Body of pancreas (tissue), 4 donors: ENCODE data around the gene ADGRD2. TPM values are rescaled to one million over a fixed set of nuclear protein-coding genes. Genes with fewer than 3 reads are reported as not detected.
A peak's percentile ranks its signal among the peaks of the same experiment; 100 is the strongest.

Source experiments
- ATAC-seq: fragments of 150-250 bp; one replicate; pipeline ENCODE4 v1.9.1; 2016
- DNase-seq, 4 donors: peaks; one replicate each; pipeline ENCODE4 v3.0.0-alpha.2; 2019
- H3K27ac ChIP-seq, 4 donors: fragments of 200-600 bp; sonication (generic); 1 replicate in 3 of 4; 2 replicates in 1 of 4; pipeline versions ENCODE4 v1.5.1 to v1.6.1; 2016 to 2019; ENCODE audit warnings: mild to moderate bottlenecking in 1 of 4, mixed read lengths in 1 of 4, moderate library complexity in 1 of 4
- H3K27me3 ChIP-seq, 2 donors: fragments of 200-600 bp; sonication (generic); one replicate each; pipeline ENCODE4 v1.6.0; 2016; ENCODE audit warnings: mild to moderate bottlenecking in 1 of 2
- H3K36me3 ChIP-seq, 2 donors: fragments of 200-600 bp; sonication (generic); replicated peaks in 1 of 2; 2 replicates each; pipeline ENCODE4 v1.5.1; 2016; ENCODE audit warnings: low read depth in 2 of 2; ENCODE audit not compliant: insufficient read depth in 1 of 2
- H3K4me1 ChIP-seq: fragments of 200-600 bp; sonication (generic); one replicate; pipeline ENCODE4 v1.6.0; 2016
- H3K4me3 ChIP-seq, 2 donors: fragments of 200-600 bp; sonication (generic); 1 replicate in 1 of 2; 2 replicates in 1 of 2; pipeline ENCODE4 v1.5.1; 2016 to 2019
- H3K9me3 ChIP-seq, 3 donors: fragments of 200-600 bp; sonication (generic); 1 replicate in 2 of 3; 2 replicates in 1 of 3; pipeline ENCODE4 v1.5.1; 2016
- POLR2A ChIP-seq, 3 donors: fragments of 450-650 bp; IDR thresholded peaks; one replicate each; pipeline ENCODE4 v1.6.1; 2016; ENCODE audit warnings: antibody characterized with exemption in 3 of 3, mild to moderate bottlenecking in 2 of 3
- WGBS, 2 donors: methylation state at CpG; one replicate each; pipeline ENCODE4 v1.1.5; 2017; 5-methylcytosine and 5-hydroxymethylcytosine counted together
- intact Hi-C: fragments of 100-400 bp; cut with DNase I; formaldehyde crosslinking; loops from one replicate; pipeline ENCODE4 v1.15.1; 2023
- total RNA-seq, 2 donors: library from RNA; depleted of rRNA; stranded (reverse); fragments of >200 nt; gene quantifications; one replicate each; pipeline ENCODE4 v1.1.0, GENCODE V29; 2016
- TF ChIP-seq, protein P1 (sequence below), 7 experiments: fragments of 450-650 bp in 4 of 7; fragments of 200-600 bp in 3 of 7; sonication (generic) in 3 of 7; IDR thresholded peaks; one replicate each; pipeline ENCODE4 v1.5.1; 2016 to 2019; ENCODE audit warnings: antibody characterized with exemption in 7 of 7

The ADGRD2 gene
- total RNA-seq, 2 donors from 2014 or later: not detected

DNA sequence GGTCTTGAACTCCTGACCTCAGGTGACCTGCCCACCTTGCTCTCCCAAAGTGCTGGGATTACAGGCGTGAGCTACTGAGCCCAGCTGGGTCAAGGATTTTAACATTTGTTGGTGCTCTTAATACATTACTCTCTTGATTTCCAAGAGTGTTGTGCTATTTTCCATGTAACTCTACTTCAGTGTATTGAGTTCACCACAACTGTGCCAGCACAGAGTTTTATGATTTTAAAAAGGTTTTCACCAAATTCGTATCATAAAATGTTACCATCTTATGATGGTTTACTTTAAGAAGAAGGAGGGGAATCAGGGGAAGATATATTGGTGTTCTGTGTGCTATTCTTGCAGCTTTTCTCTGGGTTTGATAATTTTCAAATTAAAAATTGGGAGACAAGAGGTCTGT is 6.6 kb upstream of the ADGRD2 start:
- no peak for TF ChIP-seq POLR2A (IDR thresholded peaks at IDR 0.05)
- TF ChIP-seq, protein P1, sequence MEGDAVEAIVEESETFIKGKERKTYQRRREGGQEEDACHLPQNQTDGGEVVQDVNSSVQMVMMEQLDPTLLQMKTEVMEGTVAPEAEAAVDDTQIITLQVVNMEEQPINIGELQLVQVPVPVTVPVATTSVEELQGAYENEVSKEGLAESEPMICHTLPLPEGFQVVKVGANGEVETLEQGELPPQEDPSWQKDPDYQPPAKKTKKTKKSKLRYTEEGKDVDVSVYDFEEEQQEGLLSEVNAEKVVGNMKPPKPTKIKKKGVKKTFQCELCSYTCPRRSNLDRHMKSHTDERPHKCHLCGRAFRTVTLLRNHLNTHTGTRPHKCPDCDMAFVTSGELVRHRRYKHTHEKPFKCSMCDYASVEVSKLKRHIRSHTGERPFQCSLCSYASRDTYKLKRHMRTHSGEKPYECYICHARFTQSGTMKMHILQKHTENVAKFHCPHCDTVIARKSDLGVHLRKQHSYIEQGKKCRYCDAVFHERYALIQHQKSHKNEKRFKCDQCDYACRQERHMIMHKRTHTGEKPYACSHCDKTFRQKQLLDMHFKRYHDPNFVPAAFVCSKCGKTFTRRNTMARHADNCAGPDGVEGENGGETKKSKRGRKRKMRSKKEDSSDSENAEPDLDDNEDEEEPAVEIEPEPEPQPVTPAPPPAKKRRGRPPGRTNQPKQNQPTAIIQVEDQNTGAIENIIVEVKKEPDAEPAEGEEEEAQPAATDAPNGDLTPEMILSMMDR (IDR thresholded peaks at IDR 0.05): no peak
- no peak for DNase-seq
- no peak overlapping the region for H3K27ac ChIP-seq
- no peaks in the 10 kb centered on the region for H3K36me3 ChIP-seq
- intact Hi-C loops: no loop called here
- no peak overlapping the region for H3K4me3 ChIP-seq
- H3K4me1 ChIP-seq: peaks cover 8% of the 10 kb centered on the region
- no peaks in the 10 kb centered on the region for H3K27me3 ChIP-seq
- WGBS, 2 donors: 43 to 72% methylated on average over 2 of the region's 2 CpGs
- H3K9me3 ChIP-seq: peaks cover 0 to 4% (median 0%) of the 10 kb centered on the region in 3 donors
- ATAC-seq: no peak

GRCh38 chr9:124444166-124444565 is 6.1 kb upstream of the ADGRD2 start:
- H3K36me3 ChIP-seq: no peaks in the 10 kb centered on the region
- H3K27me3 ChIP-seq: no peaks in the 10 kb centered on the region
- WGBS, 2 donors: 80 to 83% methylated on average over 3 of the region's 3 CpGs
- H3K4me3 ChIP-seq: no peak overlapping the region
- no peak overlapping the region for H3K27ac ChIP-seq
- no peaks in the 10 kb centered on the region for H3K9me3 ChIP-seq
- H3K4me1 ChIP-seq: peaks cover 8% of the 10 kb centered on the region
- intact Hi-C loops: no loop called here
- ATAC-seq (no peak), DNase-seq (no peak)
- TF ChIP-seq, protein P1 (IDR thresholded peaks at IDR 0.05): no peak

DNA sequence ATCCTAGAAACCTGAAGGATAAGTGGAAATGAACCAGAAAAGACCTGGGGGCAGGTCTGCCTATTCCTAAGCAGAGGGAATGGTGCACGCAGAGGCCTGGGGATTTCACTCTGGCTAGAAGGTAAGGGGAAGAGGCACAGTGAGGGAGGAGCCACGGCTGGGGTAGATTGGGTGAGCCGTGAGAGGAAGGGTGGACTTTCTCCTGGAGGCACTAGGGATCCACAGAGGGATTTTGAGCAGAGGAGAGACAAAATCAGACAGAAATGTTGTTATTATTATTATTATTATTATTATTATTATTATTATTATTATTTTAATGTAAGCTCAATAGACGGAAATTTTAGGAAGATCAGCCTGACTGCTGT is 3.0 kb upstream of the ADGRD2 start:
- Histone ChIP-seq H3K4me3 (no peak overlapping the region), H3K36me3 (no peaks in the 10 kb centered on the region), H3K9me3 (no peaks in the 10 kb centered on the region), H3K27me3 (peaks cover 0 to 6% of the 10 kb centered on the region in 2 donors), H3K4me1 (peaks cover 16% of the 10 kb centered on the region), H3K27ac (no peak overlapping the region)
- WGBS, 2 donors: 79 to 81% methylated on average over 4 of the region's 4 CpGs
- no peak for DNase-seq
- intact Hi-C loops: no loop called here
- TF ChIP-seq, protein P1 (IDR thresholded peaks at IDR 0.05): no peak
- TF ChIP-seq POLR2A (IDR thresholded peaks at IDR 0.05): no peak
- ATAC-seq: no peak

GRCh38 chr9:124448019-124448418 is 2.2 kb upstream of the ADGRD2 start:
- intact Hi-C loops: no loop called here
- TF ChIP-seq, protein P1 (IDR thresholded peaks at IDR 0.05): no peak
- no peak for TF ChIP-seq POLR2A (IDR thresholded peaks at IDR 0.05)
- no peak overlapping the region for H3K4me3 ChIP-seq
- DNase-seq (peak in 3 of 4 donors; percentile 30 to 48 (median 32)), ATAC-seq (peak; percentile 54)
- peaks cover 17% of the 10 kb centered on the region for H3K4me1 ChIP-seq
- no peaks in the 10 kb centered on the region for H3K36me3 ChIP-seq
- WGBS, 2 donors: 25% methylated on average over 7 of the region's 7 CpGs; no CpG with 5 or more reads in 1 of the 2 donors
- no peaks in the 10 kb centered on the region for H3K9me3 ChIP-seq
- peak overlapping the region in 1 of 4 donors; percentile 47 for H3K27ac ChIP-seq
- peaks cover 0 to 6% of the 10 kb centered on the region in 2 donors for H3K27me3 ChIP-seq

GRCh38 chr9:124449381-124450151 is 685 bp upstream of the ADGRD2 start:
- intact Hi-C loops: no loop called here
- H3K27me3 ChIP-seq: peaks cover 0 to 6% of the 10 kb centered on the region in 2 donors
- ATAC-seq: no peak
- no peak overlapping the region for H3K27ac ChIP-seq
- peaks cover 21% of the 10 kb centered on the region for H3K4me1 ChIP-seq
- no peaks in the 10 kb centered on the region for H3K36me3 ChIP-seq
- DNase-seq: no peak
- no peaks in the 10 kb centered on the region for H3K9me3 ChIP-seq
- WGBS, 2 donors: 82 to 92% methylated on average over 9 to 13 of the region's 13 CpGs
- TF ChIP-seq, protein P1 (IDR thresholded peaks at IDR 0.05): no peak
- no peak for TF ChIP-seq POLR2A (IDR thresholded peaks at IDR 0.05)
- H3K4me3 ChIP-seq: no peak overlapping the region
